Measurements from ENCODE around the gene SLC22A5.

DNA sequence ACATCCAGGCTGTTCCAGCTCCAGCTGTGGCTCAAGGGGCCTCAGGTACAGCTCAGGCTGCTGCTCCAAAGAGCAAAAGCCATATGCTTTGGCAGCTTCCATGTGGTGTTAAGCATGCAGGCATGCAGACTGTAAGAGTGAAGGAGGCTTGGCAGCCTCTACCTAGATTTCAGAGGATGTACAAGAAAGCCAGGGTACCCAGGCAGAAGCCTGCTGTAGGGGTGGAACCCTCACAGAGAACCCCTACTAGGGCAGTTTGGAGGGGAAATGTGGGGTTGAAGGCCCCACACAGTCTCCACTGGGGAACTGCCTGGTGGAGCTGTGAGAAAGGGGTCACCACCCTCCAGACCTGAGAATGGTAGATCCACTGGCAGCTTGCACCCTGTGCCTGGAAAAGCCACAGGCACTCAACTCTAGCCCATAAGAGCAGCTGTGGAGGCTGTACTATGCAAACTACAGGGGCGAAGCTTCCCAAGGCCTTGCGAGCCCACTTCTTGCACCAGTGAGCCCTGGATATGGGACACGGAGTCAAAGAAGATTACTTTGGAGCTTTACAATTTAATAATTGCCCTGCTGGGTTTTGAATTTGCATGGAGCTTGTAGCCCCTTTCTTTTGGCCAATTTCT, 14.3 kb upstream of the SLC22A5 start:
- TF ChIP-seq, protein P1, sequence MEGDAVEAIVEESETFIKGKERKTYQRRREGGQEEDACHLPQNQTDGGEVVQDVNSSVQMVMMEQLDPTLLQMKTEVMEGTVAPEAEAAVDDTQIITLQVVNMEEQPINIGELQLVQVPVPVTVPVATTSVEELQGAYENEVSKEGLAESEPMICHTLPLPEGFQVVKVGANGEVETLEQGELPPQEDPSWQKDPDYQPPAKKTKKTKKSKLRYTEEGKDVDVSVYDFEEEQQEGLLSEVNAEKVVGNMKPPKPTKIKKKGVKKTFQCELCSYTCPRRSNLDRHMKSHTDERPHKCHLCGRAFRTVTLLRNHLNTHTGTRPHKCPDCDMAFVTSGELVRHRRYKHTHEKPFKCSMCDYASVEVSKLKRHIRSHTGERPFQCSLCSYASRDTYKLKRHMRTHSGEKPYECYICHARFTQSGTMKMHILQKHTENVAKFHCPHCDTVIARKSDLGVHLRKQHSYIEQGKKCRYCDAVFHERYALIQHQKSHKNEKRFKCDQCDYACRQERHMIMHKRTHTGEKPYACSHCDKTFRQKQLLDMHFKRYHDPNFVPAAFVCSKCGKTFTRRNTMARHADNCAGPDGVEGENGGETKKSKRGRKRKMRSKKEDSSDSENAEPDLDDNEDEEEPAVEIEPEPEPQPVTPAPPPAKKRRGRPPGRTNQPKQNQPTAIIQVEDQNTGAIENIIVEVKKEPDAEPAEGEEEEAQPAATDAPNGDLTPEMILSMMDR (IDR thresholded peaks at IDR 0.05): no peak
- TF ChIP-seq POLR2A (IDR thresholded peaks at IDR 0.05): no peak

Data from heart left ventricle (tissue), 13 donors.